ENCODE results near the gene SRGAP1.

Gene SRGAP1

DNA sequence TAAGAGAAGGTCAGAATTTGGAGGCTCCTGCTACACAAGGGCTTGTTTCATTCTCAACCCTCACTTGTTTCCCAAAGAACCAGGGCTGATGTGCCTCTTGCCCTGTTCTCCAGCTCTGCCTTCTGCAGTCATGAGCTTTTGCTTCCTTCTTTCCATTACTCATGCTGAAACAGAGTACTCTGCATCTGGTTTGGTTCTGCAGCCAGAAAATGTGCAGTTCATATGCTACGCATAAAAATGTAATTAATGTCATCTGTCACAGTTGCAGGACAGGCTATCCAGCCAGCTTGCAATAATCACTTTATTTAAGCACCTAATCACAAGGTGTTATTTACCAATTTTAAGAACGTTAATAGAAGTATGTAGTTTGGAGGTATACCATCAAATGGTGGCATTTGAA, 150.2 kb downstream of the SRGAP1 start:
- Mint-ChIP-seq H3K36me3 (ENCODE audit: low read depth) (peaks cover 33% of the 10 kb centered on the region), H3K27ac (peak overlapping the region; percentile 80 to 91 (median 85)), H3K4me3 (no peak overlapping the region), H3K4me1 (peaks cover 50% of the 10 kb centered on the region), H3K27me3 (ENCODE audit: low read depth) (no peaks in the 10 kb centered on the region), H3K9me3 (no peaks in the 10 kb centered on the region)
- TF ChIP-seq, protein P1, sequence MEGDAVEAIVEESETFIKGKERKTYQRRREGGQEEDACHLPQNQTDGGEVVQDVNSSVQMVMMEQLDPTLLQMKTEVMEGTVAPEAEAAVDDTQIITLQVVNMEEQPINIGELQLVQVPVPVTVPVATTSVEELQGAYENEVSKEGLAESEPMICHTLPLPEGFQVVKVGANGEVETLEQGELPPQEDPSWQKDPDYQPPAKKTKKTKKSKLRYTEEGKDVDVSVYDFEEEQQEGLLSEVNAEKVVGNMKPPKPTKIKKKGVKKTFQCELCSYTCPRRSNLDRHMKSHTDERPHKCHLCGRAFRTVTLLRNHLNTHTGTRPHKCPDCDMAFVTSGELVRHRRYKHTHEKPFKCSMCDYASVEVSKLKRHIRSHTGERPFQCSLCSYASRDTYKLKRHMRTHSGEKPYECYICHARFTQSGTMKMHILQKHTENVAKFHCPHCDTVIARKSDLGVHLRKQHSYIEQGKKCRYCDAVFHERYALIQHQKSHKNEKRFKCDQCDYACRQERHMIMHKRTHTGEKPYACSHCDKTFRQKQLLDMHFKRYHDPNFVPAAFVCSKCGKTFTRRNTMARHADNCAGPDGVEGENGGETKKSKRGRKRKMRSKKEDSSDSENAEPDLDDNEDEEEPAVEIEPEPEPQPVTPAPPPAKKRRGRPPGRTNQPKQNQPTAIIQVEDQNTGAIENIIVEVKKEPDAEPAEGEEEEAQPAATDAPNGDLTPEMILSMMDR (IDR thresholded peaks at IDR 0.05; ENCODE audit: unreplicated experiment in 3 of 3): no peak

DNA sequence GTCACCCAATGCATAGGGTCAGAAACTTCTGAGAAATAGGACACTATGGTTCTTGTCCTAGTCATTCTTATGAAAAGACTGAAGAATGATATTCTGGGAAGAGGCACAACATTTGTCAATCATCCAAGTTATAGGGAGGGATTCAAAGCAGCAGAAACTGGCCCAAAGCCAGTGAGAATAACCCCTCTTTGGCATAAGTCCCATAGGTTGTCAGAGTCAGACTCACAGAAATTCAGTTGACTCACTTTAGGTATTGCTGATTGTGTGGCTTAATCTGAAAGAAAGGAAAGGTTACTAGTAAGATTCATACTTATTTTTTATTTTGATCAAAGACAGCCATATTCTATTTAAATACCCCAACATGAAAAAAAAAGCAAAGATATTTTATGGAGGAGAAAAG, 151.0 kb downstream of the SRGAP1 start:
- TF ChIP-seq, protein P1 (IDR thresholded peaks at IDR 0.05; ENCODE audit: unreplicated experiment in 3 of 3): no peak
- Mint-ChIP-seq H3K27me3 (ENCODE audit: low read depth) (no peaks in the 10 kb centered on the region), H3K4me3 (no peak overlapping the region)

DNA sequence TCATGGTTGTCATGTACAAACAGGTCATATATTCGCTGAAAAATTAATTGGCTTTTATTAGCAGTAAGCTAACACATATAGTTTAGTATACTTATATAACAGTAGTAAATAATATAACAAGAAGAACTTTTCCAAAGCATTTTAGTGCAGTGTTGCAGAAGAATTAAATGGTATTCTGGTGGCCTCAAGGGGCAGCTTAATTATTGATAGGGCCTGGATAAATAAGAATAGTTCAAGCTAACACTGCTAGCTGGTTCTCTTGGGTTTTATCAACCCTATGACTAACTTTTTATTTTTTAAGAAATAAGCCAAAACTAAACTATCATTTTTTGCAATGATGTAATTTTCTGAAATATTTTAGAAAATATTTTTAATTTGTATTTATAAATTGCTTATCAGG, 152.1 kb downstream of the SRGAP1 start:
- no peak overlapping the region for H3K27ac Mint-ChIP-seq
- no peaks in the 10 kb centered on the region for H3K9me3 Mint-ChIP-seq
- no peaks in the 10 kb centered on the region for H3K27me3 Mint-ChIP-seq (ENCODE audit: low read depth)
- peaks cover 44% of the 10 kb centered on the region for H3K36me3 Mint-ChIP-seq (ENCODE audit: low read depth)
- TF ChIP-seq, protein P1 (IDR thresholded peaks at IDR 0.05; ENCODE audit: unreplicated experiment in 3 of 3): no peak
- H3K4me3 Mint-ChIP-seq: no peak overlapping the region
- peaks cover 35% of the 10 kb centered on the region for H3K4me1 Mint-ChIP-seq

More for the DNA sequence above, 151.0 kb downstream of the SRGAP1 start:
- H3K36me3 Mint-ChIP-seq (ENCODE audit: low read depth): peaks cover 38% of the 10 kb centered on the region
- H3K4me1 Mint-ChIP-seq: peaks cover 45% of the 10 kb centered on the region
- H3K27ac Mint-ChIP-seq: peak overlapping the region; percentile 80 to 91 (median 85)
- no peaks in the 10 kb centered on the region for H3K9me3 Mint-ChIP-seq

DNA sequence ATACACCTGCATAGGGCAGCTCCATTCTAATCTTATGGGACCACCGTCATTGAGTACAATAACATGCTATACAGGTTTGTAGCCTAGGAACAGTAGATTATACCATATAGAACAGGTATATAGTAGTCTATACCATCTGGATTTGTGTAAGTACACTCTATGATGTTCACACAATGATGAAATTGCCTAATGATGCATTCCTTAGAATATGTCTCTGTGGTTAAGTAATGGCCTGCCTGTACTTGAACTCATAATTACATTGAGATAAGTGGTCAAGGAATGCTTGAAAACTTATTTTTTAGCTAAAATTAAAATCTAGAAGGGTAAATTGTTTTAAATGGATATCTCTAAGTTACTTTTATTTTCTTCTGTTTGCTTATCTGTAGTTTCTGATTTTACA, 152.7 kb downstream of the SRGAP1 start:
- Mint-ChIP-seq H3K9me3 (no peaks in the 10 kb centered on the region), H3K36me3 (ENCODE audit: low read depth) (peaks cover 43% of the 10 kb centered on the region), H3K27ac (peak overlapping the region in 2 of 3 experiments; percentile 56 to 76), H3K27me3 (ENCODE audit: low read depth) (no peaks in the 10 kb centered on the region), H3K4me1 (peaks cover 28% of the 10 kb centered on the region), H3K4me3 (no peak overlapping the region)
- TF ChIP-seq, protein P1 (IDR thresholded peaks at IDR 0.05; ENCODE audit: unreplicated experiment in 3 of 3): no peak

DNA sequence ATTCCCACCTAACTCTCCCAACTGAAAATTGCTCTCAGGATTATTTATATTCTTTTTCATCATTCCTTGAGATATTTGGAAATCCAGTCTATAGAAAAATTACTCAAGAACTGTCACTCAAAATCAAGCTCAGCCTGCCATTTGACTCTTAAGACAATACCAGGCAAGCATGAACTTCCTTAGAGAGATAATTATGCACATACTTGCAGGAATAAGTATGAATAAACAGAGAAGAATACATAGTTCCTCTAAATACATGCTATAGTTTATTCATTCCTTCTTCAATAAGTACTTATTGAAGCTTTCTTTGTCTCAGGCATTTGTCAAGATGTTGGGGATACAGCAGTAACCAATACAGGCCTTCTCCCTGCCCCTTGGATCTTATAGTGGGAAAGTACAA, 154.1 kb downstream of the SRGAP1 start:
- peaks cover 42% of the 10 kb centered on the region for H3K36me3 Mint-ChIP-seq (ENCODE audit: low read depth)
- H3K27ac Mint-ChIP-seq: peak overlapping the region in 1 of 3 experiments; percentile 76
- H3K4me1 Mint-ChIP-seq: peaks cover 15% of the 10 kb centered on the region
- TF ChIP-seq, protein P1 (IDR thresholded peaks at IDR 0.05; ENCODE audit: unreplicated experiment in 3 of 3): no peak
- H3K27me3 Mint-ChIP-seq (ENCODE audit: low read depth): no peaks in the 10 kb centered on the region
- no peak overlapping the region for H3K4me3 Mint-ChIP-seq
- H3K9me3 Mint-ChIP-seq: peaks cover 2% of the 10 kb centered on the region

DNA sequence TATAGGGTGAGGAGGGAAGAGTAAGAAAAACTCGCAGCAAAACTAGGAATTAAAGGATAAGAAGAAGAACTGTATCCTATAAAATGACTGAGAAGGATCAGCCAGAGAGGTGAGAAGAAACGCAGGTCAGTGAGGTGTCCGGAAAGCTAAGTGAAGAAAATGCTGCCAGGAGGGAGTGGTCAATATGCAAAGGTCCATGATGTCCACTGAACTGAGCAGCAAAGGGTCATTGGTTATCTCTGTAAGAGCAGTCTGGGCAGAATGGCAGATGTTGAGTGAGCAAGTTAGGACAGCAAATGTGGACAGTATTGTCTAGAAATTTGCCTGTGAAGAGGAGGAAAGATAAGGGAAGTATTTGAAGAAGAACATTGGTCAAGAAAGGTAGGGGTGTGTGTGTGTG, 155.4 kb downstream of the SRGAP1 start:
- Mint-ChIP-seq H3K4me1 (peaks cover 13% of the 10 kb centered on the region), H3K4me3 (no peak overlapping the region), H3K27me3 (ENCODE audit: low read depth) (no peaks in the 10 kb centered on the region), H3K9me3 (peaks cover 2% of the 10 kb centered on the region), H3K36me3 (ENCODE audit: low read depth) (peaks cover 52% of the 10 kb centered on the region), H3K27ac (peak overlapping the region in 1 of 3 experiments; percentile 76)
- TF ChIP-seq, protein P1 (IDR thresholded peaks at IDR 0.05; ENCODE audit: unreplicated experiment in 3 of 3): no peak

All from nephron (organoid).